ENCODE results near the gene ZC3H12D.

ZC3H12D gene

DNA sequence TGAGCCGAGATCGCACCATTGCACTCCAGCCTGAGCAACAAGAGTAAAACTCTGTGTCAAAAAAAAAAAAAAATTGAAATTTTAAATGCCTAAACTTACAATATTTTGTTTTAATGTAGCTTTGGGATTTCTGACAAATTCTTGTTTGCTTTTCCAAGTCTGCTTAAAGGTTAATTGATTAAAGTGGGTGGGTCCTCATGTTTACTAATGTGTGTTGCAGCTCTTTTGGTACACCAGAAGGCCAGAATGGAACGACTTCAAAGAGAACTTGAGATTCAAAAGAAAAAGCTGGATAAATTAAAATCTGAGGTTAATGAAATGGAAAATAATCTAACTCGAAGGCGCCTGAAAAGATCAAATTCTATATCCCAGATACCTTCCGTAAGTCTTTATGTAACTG, 87.4 kb downstream of the ZC3H12D start:
- TF ChIP-seq GATA2 (IDR thresholded peaks at IDR 0.05; ENCODE audit: low read depth, low read length) (no peak), GATA3 (IDR thresholded peaks at IDR 0.05; ENCODE audit: low read depth, low read length) (no peak)

All from SH-SY5Y (cell line).